GM19455 (cell line): ENCODE measurements around the gene QSOX1.
A peak's percentile ranks its signal among the peaks of the same experiment; 100 is the strongest.

ENCODE experiments used
- ATAC-seq: cut with Tn5 transposase; IDR thresholded peaks from one replicate; pipeline ENCODE4 v1.9.1; 2021; ENCODE audit not compliant: unreplicated experiment

QSOX1 gene

DNA sequence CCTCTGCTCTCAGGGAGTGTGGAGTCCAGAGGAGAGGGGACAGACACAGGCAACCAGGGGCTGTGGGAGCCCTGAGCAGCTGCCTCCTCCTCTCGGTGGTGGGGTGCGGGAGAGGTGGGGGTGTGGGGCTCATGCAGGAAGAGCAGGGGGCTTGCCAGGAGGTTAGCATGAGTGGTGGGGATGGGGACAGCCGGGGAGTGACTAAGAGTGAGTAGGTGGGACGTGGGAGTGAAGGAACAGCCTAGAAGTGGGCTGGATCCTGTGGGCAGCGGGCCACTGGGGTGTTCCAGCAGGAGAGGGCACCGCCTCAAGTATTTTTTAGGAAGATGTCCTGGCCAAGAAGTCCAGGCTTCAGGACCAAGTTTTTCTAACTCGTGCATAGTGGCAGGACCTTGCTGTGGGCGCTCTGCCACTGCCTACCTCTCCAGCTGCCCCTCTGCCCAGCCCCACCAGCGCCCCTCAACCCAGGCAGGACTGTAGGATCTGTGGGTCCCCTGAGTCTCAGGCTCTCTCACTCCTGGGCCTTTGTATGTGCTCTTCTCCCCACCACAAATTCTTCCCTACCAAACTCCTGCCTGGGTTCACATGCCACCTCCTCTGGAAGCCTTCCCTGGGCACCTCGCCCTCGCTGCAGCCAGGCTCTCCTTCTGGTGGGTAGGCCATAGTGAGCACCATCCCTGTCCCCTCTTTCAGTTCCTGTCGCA lies 56.6 kb downstream of the QSOX1 start:
- no peak for ATAC-seq

DNA sequence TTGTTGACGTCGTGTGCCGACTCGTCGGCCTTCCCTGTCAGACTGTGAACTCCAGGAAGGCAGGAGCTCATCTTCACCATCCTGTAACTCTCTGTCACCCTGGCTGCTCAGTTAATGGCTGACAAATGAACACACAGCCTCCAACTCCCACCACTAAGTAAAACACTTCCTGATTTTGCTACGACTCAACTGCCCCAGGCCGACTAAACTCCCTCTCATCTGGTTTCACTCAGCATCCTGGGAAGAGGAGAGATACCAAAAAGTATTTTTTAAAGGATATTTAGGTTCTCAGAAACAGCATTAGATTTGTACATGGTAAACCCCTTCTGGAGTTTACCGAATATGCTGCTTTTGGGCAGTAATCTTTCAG lies 57.2 kb downstream of the QSOX1 start:
- no peak for ATAC-seq

DNA sequence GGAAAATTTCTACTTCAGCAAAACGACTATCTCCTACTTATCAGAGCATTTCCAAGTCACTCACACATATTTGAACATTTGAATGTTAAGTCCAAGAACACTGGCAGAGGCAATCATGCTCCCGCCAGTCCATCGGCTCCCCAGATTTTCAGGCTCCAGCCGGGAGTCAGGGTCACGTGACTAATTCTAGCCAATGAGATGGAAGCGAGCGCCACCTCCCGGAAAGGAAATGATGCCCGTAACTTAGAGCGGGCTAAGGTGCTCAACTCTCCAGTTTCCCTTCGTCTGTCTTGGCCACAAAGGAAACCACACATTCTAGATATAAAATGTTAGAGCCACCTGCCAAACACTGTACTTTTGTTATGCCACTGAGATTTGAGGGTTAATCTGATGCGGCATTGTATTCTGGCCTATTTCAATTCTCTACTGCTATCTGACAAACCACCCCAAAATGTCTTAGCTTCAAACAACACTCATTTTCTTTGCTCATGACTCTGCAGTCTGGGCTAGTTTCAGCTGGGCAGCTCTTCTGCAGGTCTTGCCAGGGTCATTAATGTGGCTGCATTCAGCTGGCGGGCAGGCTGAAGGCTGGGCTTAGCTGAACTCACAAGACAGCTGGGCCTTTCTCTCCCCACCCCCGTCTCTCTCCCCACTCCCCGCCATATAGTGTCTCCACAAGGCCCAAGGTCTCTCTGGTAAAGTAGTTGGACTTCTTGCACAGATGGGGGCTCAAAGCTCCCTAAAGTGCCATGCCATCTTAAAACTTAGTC lies 58.9 kb downstream of the QSOX1 start:
- no peak for ATAC-seq

DNA sequence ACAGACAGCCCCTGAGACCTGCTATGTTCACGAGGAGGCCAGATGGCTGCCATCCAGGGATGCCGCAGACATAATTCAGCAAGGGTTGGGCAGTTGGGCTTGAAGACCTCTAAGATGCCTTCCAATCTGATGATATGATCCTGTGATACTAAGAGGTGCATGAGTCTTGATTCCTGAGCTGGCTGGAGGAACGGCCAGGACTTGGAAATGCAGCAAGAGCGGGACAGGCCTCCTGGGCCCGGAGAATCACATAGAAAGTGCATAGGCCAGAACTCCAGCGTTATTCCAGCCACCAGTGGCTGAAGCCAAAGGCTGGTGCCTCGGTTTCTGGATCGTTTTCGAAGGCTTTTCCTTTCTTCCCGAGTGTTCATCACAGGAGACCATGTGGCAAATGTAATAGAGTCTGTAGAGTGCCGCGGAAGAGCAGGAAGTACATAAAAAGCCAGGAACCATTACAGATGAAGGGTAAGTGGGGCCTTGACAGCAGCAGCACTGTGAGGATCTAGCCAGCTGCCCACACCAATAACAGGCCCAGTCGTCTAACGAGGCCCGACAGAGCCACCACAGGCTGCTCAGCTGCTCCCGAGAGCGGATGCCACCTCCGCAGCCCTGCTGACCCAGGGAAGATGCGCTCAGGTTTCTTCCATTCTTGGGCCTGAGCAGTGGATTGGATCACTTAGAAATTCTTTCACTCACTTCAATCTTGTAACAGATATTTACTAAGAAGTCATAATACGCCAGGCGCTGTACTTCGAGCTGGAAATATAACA lies 61.4 kb downstream of the QSOX1 start:
- ATAC-seq, result no peak

DNA sequence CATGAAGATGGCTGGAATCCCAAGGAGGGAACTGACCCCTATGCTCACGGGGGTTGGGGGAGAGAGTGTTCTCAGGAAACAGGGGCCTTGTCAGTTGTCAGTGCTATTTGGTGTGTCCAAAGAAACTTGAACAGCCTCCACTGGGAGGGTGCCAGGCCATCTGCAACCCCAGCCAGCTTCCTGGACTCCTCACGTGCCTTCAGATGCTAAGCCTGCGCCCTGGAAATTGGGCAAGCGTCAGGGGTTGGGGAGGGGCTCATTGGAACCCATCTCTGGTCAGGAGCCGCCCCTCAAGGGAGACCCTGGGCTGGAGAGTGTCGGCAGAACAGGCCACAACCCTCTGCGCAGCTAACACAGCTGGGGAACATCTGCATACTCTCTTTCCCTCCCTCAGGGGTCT lies 62.3 kb downstream of the QSOX1 start:
- no peak for ATAC-seq

DNA sequence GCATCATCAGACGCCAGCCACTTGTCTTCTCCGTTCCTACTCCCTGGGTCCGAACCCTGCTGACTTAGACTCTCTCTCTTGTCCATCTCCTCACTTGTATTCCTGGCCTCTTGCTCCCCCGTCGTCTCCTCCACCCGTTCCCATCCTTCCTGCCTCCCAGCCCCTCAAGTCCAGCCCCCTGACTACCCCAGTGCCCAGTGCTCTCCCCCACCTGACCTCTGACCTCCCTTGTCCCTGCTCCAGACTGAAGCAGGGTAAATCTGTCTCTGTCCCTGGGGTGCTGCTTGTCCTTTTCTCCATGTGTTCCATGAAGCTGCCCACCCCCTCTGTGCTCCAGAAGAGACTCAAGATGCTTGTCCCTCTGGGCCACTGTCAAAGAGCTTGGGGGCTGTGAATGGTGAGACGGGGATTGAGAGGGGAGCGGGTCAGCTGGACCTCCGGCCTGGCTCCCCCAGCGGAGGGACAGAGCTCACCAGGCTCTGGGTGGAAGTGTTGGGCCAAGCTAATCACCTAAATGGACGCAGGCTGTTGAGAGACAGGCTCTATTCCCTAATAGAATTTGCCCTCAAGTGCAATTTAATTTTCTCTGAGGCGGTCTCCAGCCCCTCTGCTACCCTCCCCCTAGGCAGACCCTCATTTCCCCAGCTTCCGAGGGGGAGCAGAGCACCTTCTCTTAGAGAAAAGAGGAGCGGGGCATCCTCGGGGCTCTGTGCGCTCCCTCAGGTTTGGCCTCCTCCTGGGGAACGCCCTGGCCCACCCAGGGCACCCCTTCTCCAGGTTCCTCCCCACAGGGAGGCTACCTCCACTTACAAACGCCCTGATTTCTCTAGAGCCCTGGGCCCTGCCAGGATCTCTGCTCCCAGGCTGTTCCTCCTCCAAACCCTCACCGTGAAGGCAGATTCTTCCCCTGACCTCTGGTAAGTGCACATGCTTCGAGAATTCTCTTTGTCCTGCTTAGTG lies 64.4 kb downstream of the QSOX1 start:
- ATAC-seq, result no peak

DNA sequence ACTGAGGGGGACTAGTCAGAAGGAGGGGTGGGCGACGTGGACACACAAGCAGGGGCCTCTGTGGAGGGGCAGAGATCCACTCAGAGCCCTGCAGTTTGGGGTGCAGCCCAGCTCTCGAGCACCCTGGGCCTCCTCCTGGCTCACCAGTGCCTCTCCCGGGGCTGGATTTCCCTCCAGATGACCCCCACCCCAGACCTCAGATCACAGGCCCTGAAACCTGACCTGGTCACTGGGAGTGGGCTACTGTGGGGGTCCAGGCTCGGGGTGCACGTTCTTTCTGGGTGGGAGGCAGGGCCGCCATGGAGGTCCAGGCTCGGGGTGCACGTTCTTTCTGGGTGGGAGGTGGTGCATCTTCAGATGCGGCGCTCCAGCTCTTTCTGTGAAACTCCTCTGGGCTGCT lies 65.1 kb downstream of the QSOX1 start:
- ATAC-seq, result no peak

DNA sequence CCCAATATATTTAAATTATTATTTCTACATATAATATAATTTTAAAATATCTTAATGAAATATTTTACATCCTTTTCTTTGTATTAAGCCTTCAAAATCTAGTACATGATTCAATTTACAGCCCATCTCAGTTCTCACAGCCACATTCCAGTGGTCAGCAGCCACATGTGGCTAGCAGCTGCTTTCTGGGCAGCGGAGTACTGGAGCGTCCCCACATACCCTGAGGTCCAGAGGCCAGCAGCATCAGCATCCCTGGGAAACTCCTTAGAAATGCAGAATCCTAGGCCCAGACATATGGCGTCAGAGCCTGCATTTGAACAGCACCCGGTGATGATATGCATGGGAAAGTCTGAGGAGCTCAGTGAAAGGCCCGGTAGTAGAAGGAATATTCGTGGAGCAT lies 66.8 kb downstream of the QSOX1 start:
- no peak for ATAC-seq

DNA sequence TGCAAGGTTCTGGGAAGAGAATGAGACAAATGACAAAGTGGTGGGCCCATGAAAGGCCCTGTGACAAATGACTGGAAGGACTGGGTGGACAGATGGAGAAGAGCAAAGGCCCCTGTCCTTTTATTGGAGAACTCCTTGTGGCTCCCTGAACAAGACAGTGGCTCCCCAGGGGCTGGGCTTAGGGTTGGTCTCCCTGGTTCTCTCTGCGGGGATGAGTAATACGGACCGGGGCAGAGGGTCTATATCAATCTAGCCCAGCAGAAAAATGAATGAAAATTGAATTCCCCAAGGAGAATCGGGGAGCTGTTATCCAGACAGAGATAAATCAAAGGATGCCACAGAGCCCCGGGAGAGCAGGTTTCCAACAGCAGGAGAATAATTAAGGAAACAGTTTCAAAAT lies 70.2 kb downstream of the QSOX1 start:
- no peak for ATAC-seq

DNA sequence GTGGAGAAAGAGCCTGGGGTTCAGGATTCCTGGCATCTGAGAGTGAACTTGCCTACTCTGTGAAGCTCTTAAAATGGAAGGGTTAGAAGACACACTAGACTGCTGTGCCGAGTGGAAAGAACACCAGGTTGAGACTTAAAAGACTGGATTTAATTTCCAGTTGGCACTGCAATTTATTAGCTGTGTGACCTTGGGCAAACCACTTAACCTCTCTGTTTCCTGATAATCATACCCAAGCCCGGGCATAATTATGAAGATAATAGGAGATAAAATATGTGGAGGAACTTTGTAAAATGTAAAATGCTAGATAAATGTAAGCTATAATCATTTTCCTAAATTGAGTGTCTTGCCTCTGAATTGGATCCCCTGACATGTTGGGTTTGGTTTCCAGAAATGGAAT lies 70.7 kb downstream of the QSOX1 start:
- no peak for ATAC-seq

DNA sequence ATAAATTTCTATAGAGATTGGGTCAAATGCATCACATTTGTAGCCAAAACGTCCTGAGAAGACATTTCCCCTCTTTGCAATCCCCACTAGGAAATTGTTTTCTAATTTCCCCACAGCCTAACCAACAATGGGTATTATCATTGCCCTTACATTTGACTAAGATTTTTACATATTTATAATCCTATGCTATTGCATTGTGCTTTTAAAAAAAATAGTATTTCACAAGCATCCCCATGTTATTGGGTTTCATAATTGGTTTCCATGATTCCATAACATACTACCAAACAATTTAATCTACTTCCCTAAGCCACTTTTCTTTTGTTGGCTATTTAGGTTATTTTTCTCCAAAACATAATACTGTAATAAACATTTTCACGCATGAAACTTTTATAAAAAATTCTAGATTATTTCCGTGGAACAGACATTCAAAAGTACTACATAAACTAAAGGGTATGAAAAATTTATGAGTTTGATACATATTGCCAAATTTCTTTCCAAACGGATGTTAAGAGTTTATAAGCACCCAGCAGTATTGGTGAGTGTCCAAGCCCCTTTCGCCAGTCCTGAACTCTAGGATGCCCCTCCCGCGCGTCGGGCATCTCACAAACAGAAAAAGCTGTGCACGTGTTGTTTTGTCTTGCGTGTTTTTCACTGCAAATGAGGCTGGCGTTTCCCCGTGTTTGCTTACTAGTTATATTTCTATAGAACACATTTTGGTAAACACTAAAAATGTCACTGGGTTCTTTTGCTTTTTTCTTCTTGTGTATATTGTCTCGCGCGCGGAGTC lies 73.4 kb downstream of the QSOX1 start:
- ATAC-seq, result no peak

DNA sequence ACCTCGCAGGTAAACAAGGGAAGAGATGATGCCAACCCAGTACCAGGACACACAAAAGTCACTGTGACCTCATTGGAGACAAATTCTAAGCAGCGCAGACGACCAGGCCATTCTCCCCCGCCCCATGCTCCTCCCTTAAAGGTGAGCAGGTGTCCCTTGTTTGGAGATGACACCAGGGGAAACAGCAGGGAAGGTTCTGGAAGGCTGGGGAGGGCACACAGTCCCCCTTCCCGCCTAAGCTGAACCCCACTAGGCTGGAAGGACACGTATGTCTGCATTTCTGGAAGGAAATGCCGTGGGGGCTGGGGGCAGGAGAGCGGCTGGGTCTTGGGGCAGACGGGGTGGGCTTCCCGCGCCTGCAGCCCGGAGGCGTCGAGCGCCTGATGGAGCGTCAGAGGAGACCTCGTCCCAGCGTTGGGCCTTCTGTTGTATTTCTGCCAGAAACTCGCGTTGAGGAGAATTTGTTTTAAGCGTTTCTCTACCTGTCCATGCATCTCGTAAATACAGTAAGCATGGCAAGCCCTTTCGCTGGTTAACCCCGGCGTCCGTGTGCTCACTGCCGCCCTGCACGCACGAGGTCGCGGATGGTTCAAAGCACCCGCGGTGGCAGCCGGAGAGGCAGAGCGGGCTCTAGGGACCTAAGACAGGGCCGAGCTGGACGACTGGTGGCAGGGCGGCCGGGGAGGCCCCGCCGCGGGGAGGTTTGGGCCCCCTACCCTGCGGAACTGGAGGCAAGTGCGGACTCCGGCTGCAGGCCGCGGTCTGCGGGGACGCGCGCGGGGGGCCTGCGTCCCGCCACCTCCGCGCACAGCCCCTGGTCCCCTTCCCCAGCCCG lies 74.2 kb downstream of the QSOX1 start:
- ATAC-seq, result peak; percentile 12

DNA sequence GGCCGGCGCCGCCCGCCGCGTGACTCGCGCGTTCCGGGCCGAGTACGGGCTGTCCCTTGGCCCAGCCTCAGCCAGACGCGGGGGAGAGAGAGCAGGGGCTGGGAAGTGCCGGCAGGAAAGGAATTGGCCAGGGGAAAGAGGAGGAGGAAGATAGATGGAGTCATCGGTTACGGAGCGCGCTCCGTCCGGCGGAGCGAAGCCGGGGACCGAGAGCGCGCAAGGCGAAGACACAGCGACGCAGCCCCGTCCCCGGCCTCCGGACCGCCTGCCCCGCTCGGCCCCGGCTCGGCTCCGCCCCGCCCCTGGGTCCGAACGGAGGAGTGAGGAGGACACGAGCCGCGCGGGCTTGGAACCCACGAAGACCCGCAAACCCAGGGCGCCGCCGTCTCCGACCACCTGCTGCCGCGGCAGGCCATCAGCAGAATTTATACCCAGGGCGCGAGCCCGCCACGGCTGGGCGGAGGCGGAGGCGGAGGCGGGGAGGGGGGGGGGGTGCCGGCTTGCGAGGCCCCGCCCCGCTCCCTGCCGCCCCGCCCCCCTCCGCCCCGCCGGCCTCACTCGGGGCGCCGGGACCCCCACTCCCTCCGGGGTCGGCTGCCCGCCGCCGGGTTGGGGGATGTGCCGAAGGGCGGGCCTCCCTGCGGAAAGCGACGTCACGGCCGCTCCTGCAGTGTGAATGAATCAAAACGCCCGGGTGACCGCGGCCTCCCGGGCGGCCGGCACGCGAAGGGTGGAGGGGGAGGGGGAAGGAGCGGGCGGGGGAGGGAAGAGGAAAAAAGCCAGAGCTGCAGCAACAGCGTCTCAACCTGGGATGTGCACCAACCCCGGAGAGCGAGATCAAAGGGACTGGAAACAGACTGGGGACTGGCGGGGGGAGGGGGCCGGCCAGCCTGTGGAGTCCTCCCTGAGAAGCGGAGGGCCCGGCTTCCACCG lies 75.1 kb downstream of the QSOX1 start, which contains the start of gene LHX4:
LHX4 (plus strand) TSS at position 782 of the 933 bp plus-strand sequence. CDS start 266 bp downstream, outside the sequence.
- ATAC-seq, result peak; percentile 48

DNA sequence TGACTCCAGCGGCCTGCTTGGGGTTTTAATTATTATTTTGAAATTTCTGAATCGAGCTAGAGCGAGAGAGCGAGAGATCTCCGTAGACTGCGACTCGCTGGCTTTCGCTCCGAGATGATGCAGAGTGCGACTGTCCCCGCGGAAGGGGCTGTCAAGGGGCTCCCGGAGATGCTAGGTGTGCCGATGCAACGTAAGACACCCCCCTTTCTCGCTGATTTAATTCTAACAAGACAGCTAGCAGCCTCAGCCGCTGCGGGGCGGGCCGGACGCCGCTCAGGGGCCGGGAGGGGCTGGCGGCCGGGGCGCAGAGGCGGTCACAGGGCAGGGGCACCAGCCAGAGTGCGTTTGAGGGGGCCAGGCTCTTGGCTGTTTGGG lies 75.7 kb downstream of the QSOX1 start:
- peak; percentile 16 for ATAC-seq

DNA sequence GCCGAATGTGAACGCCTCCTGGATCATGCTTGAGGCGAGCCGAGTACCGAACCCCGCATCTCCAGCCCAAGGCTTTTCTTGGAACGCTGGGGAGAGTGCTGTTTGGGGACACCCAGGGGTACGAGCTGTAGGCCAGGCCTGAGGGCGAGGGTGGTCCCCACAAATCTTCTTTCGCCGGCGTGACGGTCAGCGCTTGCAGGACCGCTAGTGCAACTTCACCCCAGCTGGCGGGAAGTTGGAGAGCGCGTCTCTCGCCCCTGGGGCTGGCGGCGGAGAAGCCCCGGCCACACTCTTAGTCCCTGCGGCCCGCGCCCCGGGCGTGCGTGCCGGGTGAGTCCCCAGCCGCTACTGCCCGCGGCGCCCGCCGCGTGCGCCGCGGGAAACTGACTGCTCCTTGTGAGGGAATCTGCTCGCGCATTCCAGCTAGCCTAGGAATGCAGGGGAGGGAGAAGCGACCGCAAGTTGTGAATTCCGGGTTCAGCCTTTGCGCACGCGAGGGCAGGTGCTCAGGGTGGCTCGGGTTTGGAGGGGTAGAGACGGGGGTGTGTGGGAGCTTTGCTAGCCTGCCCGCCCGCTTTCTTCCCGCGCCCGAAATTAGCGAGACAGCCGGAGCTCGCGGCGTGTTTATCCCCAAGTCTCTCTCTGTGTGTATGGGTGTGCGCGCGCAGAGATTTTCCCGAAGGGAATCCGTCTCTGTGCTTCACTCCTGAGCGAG lies 76.3 kb downstream of the QSOX1 start:
- no peak for ATAC-seq

DNA sequence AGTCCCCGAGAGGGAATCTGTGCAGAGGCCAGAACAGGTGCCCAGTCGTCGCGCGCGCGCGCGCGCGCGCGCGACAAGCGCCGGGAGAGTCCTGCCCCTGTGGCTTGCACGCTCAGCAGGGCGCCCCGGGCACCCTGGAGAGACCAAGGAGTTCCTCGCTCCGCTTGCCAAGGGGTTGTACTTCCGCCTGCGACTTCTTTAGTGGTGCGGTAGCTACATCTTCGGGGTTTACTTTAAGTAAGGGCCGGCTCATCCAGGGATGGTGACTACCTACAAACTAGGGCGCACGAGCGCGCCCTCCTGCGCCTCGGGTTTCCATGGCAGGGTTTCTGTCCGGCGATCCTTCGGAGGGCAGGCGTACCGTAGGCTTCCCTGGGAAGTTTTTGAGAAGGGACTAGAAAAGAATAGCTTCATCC lies 76.8 kb downstream of the QSOX1 start:
- no peak for ATAC-seq

DNA sequence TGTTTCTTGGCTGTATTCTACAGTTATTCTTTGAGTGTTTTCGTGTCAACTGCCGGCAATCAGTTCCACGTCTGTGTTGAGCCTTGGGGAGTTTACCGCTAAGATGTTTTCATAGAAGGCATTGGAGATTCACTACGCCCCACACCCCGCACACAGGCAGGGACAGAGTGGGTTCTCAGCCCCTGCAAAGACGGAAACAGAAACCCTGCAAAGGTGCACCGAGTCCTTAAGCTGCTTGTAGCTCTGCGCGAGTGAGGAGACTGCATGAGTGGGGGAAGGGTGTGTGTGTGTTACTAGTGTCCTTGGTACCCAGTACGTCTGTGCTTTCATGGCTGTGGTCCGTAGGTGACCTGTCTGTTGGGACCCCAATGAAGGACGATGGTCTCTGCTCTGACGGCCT lies 77.3 kb downstream of the QSOX1 start:
- ATAC-seq, result no peak
